Jurkat, Clone E6-1 (cell line): ENCODE results near the gene CYS1.
"Not testable (repeated sequence)": the region's sequence is repeated elsewhere in the genome, so short reads cannot be mapped to it uniquely, and the experiment has no call there.

Experiments used
- DNase-seq: peaks from one replicate; pipeline ENCODE4 v3.0.0-alpha.2; 2011; ENCODE audit warnings: low read depth, low spot score
- H3K4me3 ChIP-seq: 2 replicates; pipeline ENCODE4 v1.5.1; 2011; ENCODE audit warnings: mild to moderate bottlenecking, low read length, control low read depth, moderate library complexity

Gene CYS1

DNA sequence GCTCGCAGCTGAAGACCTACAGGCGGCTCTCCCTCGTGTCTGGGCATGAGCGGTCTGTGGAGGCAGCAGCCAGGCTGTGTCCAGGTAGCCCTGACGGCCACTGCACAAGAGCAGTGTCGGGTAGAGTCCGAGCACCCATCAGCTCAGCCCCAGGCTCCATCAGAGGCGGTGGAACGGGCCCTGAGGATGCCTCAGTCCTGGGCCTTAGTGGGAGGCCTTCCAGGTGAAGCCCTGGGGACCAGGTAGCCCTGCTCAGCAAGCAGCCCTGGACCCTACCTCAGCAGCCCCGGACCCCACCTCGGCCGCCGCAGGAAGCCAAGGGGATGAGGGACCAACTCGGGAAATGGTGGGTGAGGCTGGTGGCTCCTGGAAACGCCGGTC lies 58.2 kb downstream of the CYS1 start:
- H3K4me3 ChIP-seq = no peak overlapping the region
- DNase-seq = no peak

DNA sequence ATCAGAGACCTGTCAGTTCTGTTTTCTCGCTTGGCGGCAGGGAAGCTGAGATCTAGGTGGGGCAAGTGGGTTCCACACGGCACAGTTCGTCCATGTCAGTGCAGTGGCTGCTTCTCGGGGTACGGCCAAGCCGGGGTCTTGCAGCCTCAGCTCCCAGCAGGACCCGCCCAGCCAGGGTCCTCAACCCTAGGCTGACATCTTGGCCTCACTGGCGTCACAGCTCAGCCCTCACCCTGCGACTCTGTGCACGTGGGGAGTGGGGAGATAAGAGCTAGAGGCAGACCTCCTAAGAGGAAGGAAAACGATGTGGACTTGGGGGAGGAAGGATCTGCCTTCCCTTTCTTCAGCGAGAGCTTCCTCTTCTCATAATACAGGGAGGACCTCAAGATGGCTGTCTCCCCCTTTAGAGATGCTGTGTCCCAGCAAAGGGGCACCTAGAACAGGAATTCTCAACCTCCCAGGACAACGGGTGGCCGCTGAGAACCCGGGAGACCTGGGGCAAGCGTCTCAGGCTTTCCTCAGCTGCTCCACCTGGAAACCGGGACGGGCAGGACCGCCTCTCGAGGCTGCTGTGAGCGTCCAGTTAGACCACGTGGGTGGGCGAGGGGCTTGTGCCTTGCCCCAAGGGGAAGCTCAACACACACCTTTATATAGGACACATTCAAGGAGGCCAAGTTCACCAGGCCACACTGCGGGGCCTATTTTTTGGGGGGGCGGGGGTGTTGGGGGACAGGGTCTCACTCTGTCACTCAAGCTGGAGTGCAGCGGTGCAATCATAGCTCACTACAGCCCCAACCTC lies 60.4 kb downstream of the CYS1 start:
- no peak for DNase-seq
- no peak overlapping the region for H3K4me3 ChIP-seq

DNA sequence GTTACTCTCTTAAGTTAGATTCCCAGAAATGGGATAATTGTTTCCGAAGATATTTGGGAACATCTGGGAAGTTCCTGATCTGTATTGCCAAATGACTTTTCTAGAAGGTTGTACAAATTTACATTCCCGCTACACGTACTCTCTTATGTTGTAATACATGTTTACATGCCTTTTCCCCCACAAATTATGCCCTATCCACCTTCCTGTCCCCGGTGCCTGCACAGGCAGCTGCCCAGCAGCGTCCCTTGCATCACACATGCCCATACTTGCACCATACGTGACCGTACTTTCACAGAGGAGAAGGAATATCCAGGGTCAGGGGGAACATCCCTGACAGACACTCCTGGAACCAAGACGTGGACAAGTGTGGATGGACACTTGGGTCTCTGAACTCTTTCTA lies 61.0 kb downstream of the CYS1 start:
- DNase-seq = no peak
- no peak overlapping the region for H3K4me3 ChIP-seq

DNA sequence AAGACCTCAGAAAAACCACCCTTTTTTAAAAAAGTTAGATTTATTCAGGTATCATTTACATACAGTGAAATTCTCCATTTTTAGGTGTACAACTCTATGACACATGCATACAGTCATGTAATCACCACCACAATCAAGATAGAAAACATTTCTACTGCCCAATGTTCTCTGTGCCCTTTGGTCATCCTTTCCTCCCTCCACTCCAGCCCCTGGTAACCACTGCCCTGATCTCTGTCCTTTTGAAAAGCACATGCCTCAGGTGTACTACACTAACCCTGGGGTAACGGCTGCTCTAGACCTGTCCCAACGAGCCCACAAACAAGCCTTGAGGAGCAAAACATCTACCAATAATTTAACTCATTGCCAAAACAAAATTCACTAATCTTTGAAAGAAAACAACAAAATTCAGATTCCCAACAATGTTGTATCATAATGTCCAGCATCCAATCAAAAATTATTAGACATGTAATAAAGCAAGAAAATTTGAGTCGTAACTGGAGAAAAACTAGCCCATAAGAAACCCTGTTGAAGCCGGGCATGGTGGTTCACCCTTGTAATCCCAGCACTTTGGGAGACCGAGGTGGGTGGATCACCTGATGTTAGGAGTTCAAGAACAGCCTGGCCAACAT lies 62.8 kb downstream of the CYS1 start:
- no peak for DNase-seq
- H3K4me3 ChIP-seq = no peak overlapping the region

DNA sequence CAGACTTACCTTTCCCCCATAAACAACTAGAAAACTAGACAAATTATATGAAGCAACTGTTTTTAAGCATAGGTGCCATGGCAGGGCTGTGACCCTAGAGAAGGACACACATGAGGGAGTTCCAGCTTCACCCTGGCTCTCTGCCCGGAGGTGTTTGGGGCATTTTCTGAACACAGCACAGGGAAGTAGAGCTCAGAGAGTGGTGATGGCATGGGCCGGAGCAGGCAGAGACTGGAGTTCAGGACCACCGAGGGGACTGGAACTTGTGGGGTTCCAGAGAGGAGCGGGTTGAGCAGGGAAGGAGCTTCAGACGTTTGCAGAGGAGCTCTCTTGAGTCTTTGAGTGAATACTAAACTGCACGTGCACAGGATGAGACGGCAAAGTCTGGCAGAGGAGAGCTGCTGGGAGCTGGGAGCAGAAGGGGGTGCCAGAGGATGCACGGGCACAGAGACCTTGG lies 63.4 kb downstream of the CYS1 start:
- no peak for DNase-seq

DNA sequence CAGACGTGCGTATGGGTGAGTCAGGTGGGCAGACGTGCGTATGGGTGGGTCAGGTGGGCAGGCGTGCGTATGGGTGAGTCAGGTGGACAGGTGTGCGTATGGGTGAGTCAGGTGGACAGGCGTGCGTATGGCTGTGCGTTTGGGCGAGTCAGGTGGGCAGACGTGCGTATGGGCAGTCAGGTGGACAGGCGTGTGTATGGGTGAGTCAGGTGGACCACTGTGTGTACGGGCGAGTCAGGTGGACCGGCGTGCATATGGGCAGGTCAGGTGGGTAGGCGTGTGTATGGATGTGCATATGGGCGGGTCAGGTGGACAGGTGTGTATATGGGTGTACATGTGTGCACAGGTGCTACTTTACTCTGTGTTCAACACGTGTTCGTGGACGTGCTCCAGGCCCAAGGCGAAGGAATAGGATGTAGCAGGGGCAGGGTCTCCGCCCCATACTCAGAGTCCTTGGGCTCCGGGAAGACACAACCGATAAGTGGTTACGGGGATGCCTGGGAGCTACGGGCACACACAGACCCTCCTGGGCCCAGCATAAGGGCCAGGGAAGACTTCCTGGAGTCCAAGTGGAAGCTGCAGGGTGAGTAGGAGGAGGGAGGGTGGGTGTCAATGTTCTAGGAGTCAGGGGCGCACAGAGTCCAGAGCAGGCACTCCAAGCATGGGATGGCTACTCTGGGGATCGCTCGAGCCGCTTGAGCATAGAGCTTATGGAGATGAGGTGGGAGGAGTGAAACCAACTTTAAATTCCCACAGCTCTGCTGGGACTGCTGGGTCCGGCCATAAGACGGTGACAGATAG lies 64.0 kb downstream of the CYS1 start:
- H3K4me3 ChIP-seq = no peak overlapping the region

More for the DNA sequence above, 63.4 kb downstream of the CYS1 start:
- H3K4me3 ChIP-seq = no peak overlapping the region

DNA sequence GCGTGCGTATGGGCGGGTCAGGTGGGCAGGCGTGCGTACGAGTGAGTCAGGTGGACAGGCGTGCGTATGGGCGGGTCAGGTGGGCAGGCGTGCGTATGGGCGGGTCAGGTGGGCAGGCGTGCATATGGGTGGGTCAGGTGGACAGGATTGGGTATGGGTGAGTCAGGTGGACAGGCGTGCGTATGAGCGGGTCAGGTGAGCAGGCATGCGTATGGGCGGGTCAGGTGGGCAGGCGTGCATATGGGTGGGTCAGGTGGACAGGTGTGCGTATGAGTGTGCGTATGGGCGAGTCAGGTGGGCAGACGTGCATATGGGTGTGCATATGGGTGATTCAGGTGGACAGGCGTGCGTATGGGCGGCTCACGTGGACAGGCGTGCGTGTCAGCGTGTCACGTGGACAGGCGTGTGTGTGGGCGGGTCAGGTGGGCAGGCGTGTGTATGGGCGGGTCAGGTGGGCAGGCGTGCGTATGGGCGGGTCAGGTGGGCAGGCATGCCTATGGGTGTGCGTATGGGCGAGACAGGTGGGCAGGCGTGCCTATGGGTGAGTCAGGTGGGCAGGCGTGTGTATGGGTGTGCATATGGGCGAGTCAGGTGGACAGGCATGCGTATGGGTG lies 64.7 kb downstream of the CYS1 start:
- not testable (repeated sequence) for H3K4me3 ChIP-seq, DNase-seq

More for the DNA sequence above, 64.0 kb downstream of the CYS1 start:
- no peak for DNase-seq

DNA sequence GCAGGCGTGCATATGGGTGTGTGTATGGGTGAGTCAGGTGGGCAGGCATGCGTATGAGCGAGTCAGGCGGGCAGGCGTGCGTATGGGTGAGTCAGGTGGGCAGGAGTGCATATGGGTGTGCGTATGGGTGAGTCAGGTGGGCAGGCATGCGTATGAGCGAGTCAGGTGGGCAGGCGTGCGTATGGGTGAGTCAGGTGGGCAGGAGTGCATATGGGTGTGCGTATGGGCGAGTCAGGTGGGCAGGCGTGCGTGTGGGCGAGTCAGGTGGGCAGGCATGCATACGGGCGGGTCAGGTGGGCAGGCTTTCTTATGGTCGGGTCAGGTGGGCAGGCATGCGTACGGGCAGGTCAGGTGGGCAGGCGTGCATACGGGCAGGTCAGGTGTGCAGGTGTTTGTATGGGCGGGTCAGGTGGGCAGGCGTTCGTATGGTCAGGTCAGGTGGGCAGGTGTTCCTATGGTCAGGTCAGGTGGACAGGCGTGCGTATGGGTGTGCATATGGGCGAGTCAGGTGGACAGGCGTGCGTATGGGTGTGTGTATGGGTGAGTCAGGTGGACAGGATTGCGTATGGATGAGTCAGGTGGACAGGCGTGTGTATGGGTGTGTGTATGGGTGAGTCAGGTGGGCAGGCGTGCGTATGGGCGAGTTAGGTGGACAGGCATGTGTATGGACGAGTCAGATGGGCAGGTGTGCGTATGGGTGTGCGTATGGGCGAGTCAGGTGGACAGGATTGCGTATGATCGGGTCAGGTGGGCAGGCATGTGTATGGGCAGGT lies 65.6 kb downstream of the CYS1 start:
- no peak overlapping the region for H3K4me3 ChIP-seq
- DNase-seq = no peak

DNA sequence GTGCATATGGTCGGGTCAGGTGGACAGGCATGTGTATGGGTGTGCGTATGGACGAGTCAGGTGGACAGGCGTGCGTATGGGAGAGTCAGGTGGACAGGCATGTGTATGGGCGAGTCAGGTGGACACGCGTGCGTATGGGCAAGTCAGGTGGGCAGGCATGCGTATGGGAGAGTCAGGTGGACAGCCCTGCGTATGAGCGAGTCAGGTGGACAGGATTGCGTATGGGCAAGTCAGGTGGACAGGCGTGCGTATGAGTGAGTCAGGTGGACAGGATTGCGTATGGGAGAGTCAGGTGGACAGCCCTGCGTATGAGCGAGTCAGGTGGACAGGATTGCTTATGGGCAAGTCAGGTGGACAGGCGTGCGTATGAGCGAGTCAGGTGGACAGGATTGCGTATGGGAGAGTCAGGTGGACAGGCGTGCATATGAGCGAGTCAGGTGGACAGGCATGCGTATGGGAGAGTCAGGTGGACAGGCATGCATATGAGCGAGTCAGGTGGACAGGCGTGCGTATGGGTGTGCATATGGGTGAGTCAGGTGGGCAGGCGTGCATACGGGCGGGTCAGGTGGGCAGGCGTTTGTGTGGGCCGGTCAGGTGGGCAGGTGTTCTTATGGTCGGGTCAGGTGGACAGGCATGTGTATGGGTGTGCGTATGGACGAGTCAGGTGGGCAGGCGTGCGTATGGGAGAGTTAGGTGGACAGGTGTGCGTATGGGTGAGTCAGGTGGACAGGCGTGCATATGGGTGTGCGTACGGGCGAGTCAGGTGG lies 66.4 kb downstream of the CYS1 start:
- not testable (repeated sequence) for DNase-seq

DNA sequence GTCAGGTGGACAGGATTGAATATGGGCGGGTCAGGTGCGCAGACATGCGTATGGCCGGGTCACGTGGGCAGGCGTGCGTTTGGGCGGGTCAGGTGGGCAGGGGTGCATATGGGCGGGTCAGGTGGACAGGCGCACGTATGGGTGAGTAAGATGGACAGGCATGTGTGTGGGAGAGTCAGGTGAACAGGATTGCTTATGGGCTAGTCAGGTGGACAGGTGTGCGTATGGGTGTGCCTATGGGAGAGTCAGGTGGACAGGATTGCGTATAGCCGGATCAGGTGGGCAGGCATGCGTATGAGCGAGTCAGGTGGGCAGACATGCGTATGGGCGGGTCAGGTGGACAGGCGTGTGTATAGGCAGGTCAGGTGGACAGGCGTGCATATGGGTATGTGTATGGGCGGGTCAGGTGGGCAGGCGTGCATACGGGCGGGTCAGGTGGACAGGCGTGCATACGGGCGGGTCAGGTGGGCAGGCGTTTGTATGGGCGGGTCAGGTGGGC lies 67.2 kb downstream of the CYS1 start:
- DNase-seq = no peak
- no peak overlapping the region for H3K4me3 ChIP-seq

More for the DNA sequence above, 66.4 kb downstream of the CYS1 start:
- H3K4me3 ChIP-seq = not testable (repeated sequence)

DNA sequence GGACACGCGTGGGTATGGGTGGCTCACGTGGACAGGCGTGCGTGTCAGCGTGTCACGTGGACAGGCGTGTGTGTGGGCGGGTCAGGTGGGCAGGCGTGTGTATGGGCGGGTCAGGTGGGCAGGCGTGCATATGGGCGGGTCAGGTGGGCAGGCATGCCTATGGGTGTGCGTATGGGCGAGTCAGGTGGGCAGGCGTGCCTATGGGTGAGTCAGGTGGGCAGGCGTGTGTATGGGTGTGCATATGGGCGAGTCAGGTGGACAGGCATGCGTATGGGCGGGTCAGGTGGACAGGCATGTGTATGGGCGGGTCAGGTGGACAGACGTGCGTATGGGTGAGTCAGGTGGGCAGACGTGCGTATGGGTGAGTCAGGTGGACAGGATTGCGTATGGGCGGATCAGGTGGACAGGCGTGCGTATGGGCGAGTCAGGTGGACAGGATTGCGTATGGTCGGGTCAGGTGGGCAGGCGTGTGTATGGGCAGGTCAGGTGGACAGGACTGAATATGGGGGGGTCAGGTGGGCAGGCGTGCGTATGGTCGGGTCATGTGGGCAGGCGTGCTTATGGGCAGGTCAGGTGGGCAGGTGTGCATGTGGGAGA lies 67.7 kb downstream of the CYS1 start:
- not testable (repeated sequence) for DNase-seq, H3K4me3 ChIP-seq

DNA sequence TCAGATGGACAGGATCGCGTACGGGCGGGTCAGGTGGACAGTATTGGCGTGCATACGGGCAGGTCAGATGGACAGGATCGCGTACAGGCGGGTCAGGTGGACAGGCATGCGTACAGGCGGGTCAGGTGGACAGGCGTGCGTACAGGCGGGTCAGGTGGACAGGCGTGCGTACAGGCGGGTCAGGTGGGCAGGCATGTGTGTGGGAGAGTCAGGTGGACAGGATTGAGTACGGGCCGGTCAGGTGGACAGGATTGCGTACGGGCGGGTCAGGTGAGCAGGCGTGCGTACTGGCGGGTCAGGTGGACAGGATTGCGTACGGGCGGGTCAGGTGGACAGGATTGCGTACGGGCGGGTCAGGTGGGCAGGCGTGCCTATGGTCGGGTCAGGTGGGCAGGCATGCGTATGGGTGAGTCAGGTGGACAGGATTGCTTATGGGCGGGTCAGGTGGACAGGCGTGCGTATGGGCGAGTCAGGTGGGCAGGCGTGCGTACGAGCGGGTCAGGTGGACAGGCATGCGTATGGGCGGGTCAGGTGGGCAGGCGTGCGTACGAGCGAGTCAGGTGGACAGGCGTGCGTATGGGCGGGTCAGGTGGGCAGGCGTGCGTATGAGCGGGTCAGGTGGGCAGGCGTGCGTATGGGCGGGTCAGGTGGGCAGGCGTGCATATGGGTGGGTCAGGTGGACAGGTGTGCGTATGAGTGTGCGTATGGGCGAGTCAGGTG lies 68.4 kb downstream of the CYS1 start:
- not testable (repeated sequence) for DNase-seq, H3K4me3 ChIP-seq

DNA sequence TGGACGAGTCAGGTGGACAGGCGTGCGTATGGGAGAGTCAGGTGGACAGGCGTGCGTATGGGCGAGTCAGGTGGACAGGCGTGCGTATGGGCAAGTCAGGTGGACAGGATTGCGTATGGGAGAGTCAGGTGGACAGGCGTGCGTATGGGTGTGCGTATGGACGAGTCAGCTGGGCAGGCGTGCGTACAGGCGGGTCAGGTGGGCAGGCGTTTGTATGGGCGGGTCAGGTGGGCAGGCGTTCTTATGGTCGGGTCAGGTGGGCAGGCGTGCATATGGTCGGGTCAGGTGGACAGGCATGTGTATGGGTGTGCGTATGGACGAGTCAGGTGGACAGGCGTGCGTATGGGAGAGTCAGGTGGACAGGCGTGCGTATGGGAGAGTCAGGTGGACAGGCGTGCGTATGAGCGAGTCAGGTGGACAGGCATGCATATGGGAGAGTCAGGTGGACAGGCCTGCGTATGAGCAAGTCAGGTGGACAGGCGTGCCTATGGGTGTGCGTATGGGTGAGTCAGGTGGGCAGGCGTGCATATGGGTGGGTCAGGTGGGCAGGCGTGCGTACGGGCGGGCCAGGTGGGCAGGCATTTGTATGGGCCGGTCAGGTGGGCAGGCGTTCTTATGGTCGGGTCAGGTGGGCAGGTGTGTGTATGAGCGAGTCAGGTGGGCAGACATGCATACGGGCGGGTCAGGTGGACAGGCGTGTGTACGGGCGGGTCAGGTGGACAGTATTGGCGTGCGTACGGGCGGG lies 69.2 kb downstream of the CYS1 start:
- H3K4me3 ChIP-seq, DNase-seq: not testable (repeated sequence)

DNA sequence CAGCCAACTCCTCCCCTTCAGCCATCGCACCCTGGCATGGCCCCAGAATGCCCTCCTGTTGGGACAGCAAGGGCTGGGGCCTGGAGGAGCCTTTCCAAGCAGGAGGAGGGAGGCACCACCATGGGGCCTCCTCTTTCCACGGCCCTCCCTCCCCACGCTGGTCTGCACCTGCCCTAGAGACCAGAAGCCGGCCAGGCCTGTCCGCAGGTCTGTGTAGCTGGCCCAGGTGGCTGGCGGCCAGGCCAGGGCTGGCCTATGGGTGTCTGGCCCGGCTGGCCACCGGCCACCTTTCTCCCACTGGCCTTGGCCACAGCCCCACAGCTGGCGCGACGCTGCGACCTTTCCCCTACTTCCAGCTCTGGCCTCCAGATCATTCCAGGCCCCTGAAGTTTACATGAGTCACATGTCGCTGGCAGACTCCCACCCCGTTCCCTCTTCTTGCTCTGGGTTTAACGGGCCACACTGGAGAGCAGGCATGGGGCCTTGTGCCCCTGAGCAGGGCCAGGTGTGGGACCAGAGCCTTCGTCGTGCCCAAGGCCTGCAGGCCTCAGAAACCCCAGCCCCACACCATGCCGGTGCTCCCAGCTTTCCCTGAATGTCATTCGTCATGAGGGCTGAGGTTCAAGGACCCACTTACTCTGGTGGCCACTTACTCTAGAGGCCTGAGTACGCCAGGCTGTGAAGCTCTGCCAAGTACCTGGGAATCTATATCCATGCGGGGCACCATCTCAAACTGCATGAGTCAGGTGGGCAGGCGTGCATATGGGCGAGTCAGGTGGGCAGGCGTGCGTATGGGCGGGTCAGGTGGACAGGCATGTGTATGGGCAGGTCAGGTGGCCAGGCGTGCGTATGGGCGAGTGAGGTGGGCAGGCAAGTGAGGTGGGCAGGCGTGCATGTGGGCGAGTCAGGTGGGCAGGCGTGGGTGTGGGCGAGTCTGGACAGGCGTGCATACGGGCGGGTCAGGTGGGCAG lies 70.1 kb downstream of the CYS1 start:
- no peak overlapping the region for H3K4me3 ChIP-seq
- DNase-seq = no peak

DNA sequence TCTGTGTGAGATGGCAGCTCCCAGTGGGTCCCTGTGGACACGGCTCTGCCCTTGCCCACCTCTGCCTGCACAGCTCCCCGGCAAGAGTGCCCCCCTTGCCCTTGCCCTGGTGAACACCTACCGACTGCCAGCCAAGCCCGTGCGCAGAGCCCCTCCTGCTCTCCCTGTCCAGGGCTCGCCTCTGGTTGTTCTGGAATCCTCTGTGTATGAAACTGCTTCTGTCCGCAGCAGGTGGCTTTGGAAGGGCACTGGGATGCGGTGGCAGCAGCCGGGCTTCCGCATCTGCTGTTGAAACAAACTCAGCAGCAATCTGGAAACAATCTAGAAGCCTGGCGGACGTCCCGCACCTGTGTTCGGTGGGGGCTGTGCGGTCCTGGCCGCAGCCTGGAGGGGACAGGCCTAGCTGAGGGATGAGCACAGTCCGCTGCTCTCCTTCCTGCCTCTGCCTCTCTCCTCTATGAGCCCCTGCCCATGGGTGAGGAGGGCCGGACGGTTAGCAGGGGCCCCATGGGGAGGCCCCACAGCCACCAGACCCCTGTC lies 70.9 kb downstream of the CYS1 start:
- DNase-seq = no peak
- H3K4me3 ChIP-seq = no peak overlapping the region
